HepG2 (cell line): Measurements from ENCODE around the gene ATP6V0D1. TPM values are rescaled to one million over a fixed set of nuclear protein-coding genes. Genes with fewer than 3 reads are reported as not detected.

Experiments used
- ATAC-seq: fragments of 200-7000 bp; cut with Tn5 transposase; 3 replicates; pipeline ENCODE4 v1.9.1; 2020; ENCODE audit warnings: mild to moderate bottlenecking, moderate library complexity
- BruUV-seq: library from RNA; stranded (reverse); fragments of 400-500 nt; replicated peaks from 2 replicates; lab custom pipeline; 2021; lab: Mats Ljungman, UMichigan
- CTCF ChIA-PET: fragments of 300-600 bp; formaldehyde crosslinking; extraction: SDS; loops from one replicate; lab custom pipeline; 2021; ENCODE audit warnings: low total read pairs, inconsistent platforms, low intra/inter-chr PET ratio; lab: Yijun Ruan, JAX
- POLR2A ChIA-PET: fragments of 350-600 bp; sonication (Branson Sonifier 250); formaldehyde crosslinking; loops from one replicate; lab custom pipeline; 2020; ENCODE audit warnings: antibody characterized with exemption, inconsistent platforms; lab: Yijun Ruan, JAX
- DNase-seq: peaks from one replicate; pipeline ENCODE4 v3.0.0-alpha.2; 2015; ENCODE audit warnings: low spot score
- FAIRE-seq: peaks from 3 replicates; lab custom pipeline; 2011; peaks lifted over from hg19 to GRCh38; lab: Jason Lieb, UNC
- H2AFZ ChIP-seq: one replicate; pipeline ENCODE4 v1.6.1; 2011; ENCODE audit warnings: low read length, inconsistent platforms
- H3K27ac ChIP-seq: fragments of 300-600 bp; 3 replicates; pipeline ENCODE4 v1.8.0; 2011; ENCODE audit warnings: mixed run types, mild to moderate bottlenecking, mixed read lengths, low read length, inconsistent platforms; ENCODE audit not compliant: insufficient read depth; ENCODE audit errors: extremely low read length
- H3K27me3 ChIP-seq, 2 experiments: fragments of 200-600 bp in 1 of 2; 2 replicates in 1 of 2; 3 replicates in 1 of 2; pipeline versions ENCODE4 v1.6.0 to v1.8.0; 2011; ENCODE audit warnings: low read length in 2 of 2, mild to moderate bottlenecking in 2 of 2, moderate library complexity in 2 of 2, inconsistent platforms in 1 of 2; ENCODE audit not compliant: insufficient read depth in 2 of 2, control insufficient read depth in 1 of 2
- H3K36me3 ChIP-seq, 2 experiments: fragments of 200-600 bp in 1 of 2; replicated peaks in 1 of 2; 2 replicates in 1 of 2; 3 replicates in 1 of 2; pipeline versions ENCODE4 v1.5.1 to v1.8.0; 2011; ENCODE audit warnings: low read length in 2 of 2, inconsistent platforms in 1 of 2; ENCODE audit not compliant: insufficient read depth in 2 of 2, control insufficient read depth in 1 of 2
- H3K4me1 ChIP-seq: 2 replicates; pipeline ENCODE4 v1.5.1; 2012; ENCODE audit warnings: low read length, inconsistent platforms; ENCODE audit not compliant: insufficient read depth
- H3K4me2 ChIP-seq: 2 replicates; pipeline ENCODE4 v1.6.0; 2011; ENCODE audit warnings: low read depth, low read length, inconsistent platforms
- H3K4me3 ChIP-seq, 3 experiments: fragments of 200-600 bp in 1 of 3; sonication (generic), shearing (Covaris generic) in 1 of 3; replicated peaks in 1 of 3; 2 replicates each; pipeline ENCODE4 v1.5.1; 2011 to 2016; ENCODE audit warnings: low read length in 3 of 3, inconsistent platforms in 2 of 3, low read depth in 2 of 3, mild to moderate bottlenecking in 2 of 3, control low read depth in 1 of 3, mixed read lengths in 1 of 3; ENCODE audit not compliant: insufficient read depth in 1 of 3
- H3K79me2 ChIP-seq: one replicate; pipeline ENCODE4 v1.6.1; 2011; ENCODE audit warnings: low read length, inconsistent platforms; ENCODE audit not compliant: insufficient read depth
- H3K9ac ChIP-seq: 2 replicates; pipeline ENCODE4 v1.6.0; 2011; ENCODE audit warnings: mild to moderate bottlenecking, low read depth, low read length, inconsistent platforms; ENCODE audit not compliant: insufficient read depth
- H3K9me3 ChIP-seq: 2 replicates; pipeline ENCODE4 v1.5.1; 2012; ENCODE audit warnings: mild to moderate bottlenecking, low read length
- H4K20me1 ChIP-seq: 2 replicates; pipeline ENCODE4 v1.6.0; 2011; ENCODE audit warnings: inconsistent platforms, mild to moderate bottlenecking, low read length, moderate library complexity; ENCODE audit not compliant: insufficient read depth
- FOXC1 ChIP-seq: sonication (generic); formaldehyde crosslinking; IDR thresholded peaks from 2 replicates; pipeline ENCODE4 v1.8.0; 2022; ENCODE audit warnings: mild to moderate bottlenecking, missing genetic modification reagents, borderline replicate concordance
- FOXO4 ChIP-seq: sonication (generic); formaldehyde crosslinking; conservative IDR thresholded peaks from 2 replicates; pipeline ENCODE4 v1.8.1; 2023; ENCODE audit warnings: missing genetic modification reagents
- RAD51 ChIP-seq: fragments of 450-650 bp; IDR thresholded peaks from 2 replicates; pipeline ENCODE4 v1.6.1; 2016; ENCODE audit warnings: borderline replicate concordance
- TEAD3 ChIP-seq: optimal IDR thresholded peaks from 2 replicates; pipeline ENCODE3; 2016; ENCODE audit warnings: borderline replicate concordance
- ZNF207 ChIP-seq: fragments of 450-650 bp; IDR thresholded peaks from 2 replicates; pipeline ENCODE4 v1.6.1; 2016; ENCODE audit warnings: antibody characterized with exemption, borderline replicate concordance
- WGBS: methylation state at CpG from one replicate; pipeline ENCODE4 v1.1.6; 2017; ENCODE audit warnings: low lambda C conversion rate; 5-methylcytosine and 5-hydroxymethylcytosine counted together
- in situ Hi-C: cut with HindIII; loops from 2 replicates; pipeline ENCODE4 v1.10.0; 2017; ENCODE audit warnings: low pct_unique_long_range_greater_than_20kb; ENCODE audit not compliant: extremely low pct_ligation_motif_present
- intact Hi-C: fragments of 100-400 bp; cut with micrococcal nuclease; formaldehyde crosslinking; loops from one replicate; pipeline ENCODE4 v1.10.0; 2022; ENCODE audit not compliant: unreplicated experiment
- polyA plus RNA-seq, 8 experiments: library from polyadenylated mRNA; depleted of rRNA in 3 of 8; stranded (reverse) in 7 of 8; unstranded in 1 of 8; fragments of >200 nt; fragmentation: Illumina TruSeq in 4 of 8; extraction: Trizol in 4 of 8; gene quantifications; 2 replicates each; pipeline versions ENCODE4 v1.2.1 to v1.2.3, GENCODE V29; 2011 to 2016; ENCODE audit warnings: low read depth in 4 of 8, missing spikeins in 1 of 8, mixed read lengths in 1 of 8; ENCODE audit not compliant: insufficient read depth in 1 of 8
- total RNA-seq, 5 experiments: library from RNA; depleted of rRNA; stranded (reverse); fragments of >200 nt; fragmentation: Illumina TruSeq; extraction: Trizol; gene quantifications; 2 replicates each; pipeline ENCODE4 v1.2.3, GENCODE V29; 2016; ENCODE audit warnings: low read depth in 1 of 5

The ATP6V0D1 gene
- total and polyA plus RNA-seq, 2 of the 13 experiments (the other 11 are each of a cell fraction or from before 2014, with no cell fraction given): 51.1 to 61.3 TPM

- TF ChIP-seq FOXO4 (CRISPR knock-in tag) (no peak), FOXC1 (CRISPR knock-in tag) (no peak), TEAD3 (no peak), ZNF207 (no peak)
Measured at GRCh38 chr16:67405336-67405735, 75.6 kb downstream of the ATP6V0D1 start (continued).

- H3K9ac ChIP-seq: no peak overlapping the region
- in situ Hi-C loops (no loop called here), intact Hi-C loops (no loop called here)
- POLR2A ChIA-PET: no interaction called here
- DNase-seq (no peak), FAIRE-seq (no peak), ATAC-seq (no peak)
- no peak for TF ChIP-seq RAD51
- H2AFZ ChIP-seq: no peak overlapping the region
- H3K9me3 ChIP-seq: no peaks in the 10 kb centered on the region
- no peaks in the 10 kb centered on the region for H3K36me3 ChIP-seq
- no peak overlapping the region for H3K4me2 ChIP-seq
- peaks cover 20% of the 10 kb centered on the region for H3K4me1 ChIP-seq
- no peak overlapping the region for H3K27ac ChIP-seq
- no TSS peak for BruUV-seq
- 46% methylated on average over 5 of the region's 5 CpGs for WGBS
- H4K20me1 ChIP-seq: no peaks in the 10 kb centered on the region
- H3K79me2 ChIP-seq: no peaks in the 10 kb centered on the region
- CTCF ChIA-PET: interaction anchor here (1.3 kb wide), 1 partner anchor 78 kb away, joined by 3 read pairs; the partner anchor contains the start of genes KCTD19 and LRRC36
- H3K27me3 ChIP-seq: peaks cover 0 to 14% of the 10 kb centered on the region in 2 experiments; a peak in 3 of 5 replicates
- H3K4me3 ChIP-seq: no peak overlapping the region
Measured at GRCh38 chr16:67404740-67405226, 76.2 kb downstream of the ATP6V0D1 start.
